T follicular helper cell (primary cell): Measurements from ENCODE around the gene ARHGAP26.
A peak's percentile ranks its signal among the peaks of the same experiment; 100 is the strongest.
"Not testable (repeated sequence)": the region's sequence is repeated elsewhere in the genome, so short reads cannot be mapped to it uniquely, and the experiment has no call there.

Source experiments
- DNase-seq: peaks from one replicate; pipeline ENCODE4 v3.0.0-alpha.2; 2020; ENCODE audit warnings: low read depth

Gene ARHGAP26

GRCh38 chr5:142981886-142982820 lies 212.0 kb downstream of the ARHGAP26 start:
- DNase-seq = no peak

GRCh38 chr5:142982821-142983200 lies 212.6 kb downstream of the ARHGAP26 start:
- DNase-seq = no peak

GRCh38 chr5:142984011-142984410 lies 213.8 kb downstream of the ARHGAP26 start:
- no peak for DNase-seq

- DNase-seq = no peak
Measured at GRCh38 chr5:142984525-142984924, 214.3 kb downstream of the ARHGAP26 start.

- not testable (repeated sequence) for DNase-seq
Measured at GRCh38 chr5:142989270-142989669, 219.1 kb downstream of the ARHGAP26 start.

GRCh38 chr5:142990073-142990472 lies 219.9 kb downstream of the ARHGAP26 start:
- DNase-seq = not testable (repeated sequence)

GRCh38 chr5:142994218-142994617 lies 224.0 kb downstream of the ARHGAP26 start:
- no peak for DNase-seq

GRCh38 chr5:142995621-142996020 lies 225.4 kb downstream of the ARHGAP26 start:
- DNase-seq = not testable (repeated sequence)

GRCh38 chr5:142997591-142997990 lies 227.4 kb downstream of the ARHGAP26 start:
- no peak for DNase-seq

GRCh38 chr5:142998316-142999020 lies 228.3 kb downstream of the ARHGAP26 start:
- DNase-seq = no peak

- DNase-seq = not testable (repeated sequence)
Measured at GRCh38 chr5:143000551-143000950, 230.4 kb downstream of the ARHGAP26 start.

GRCh38 chr5:143001764-143002351 lies 231.7 kb downstream of the ARHGAP26 start:
- no peak for DNase-seq

- DNase-seq = peak; percentile 26
Measured at GRCh38 chr5:143002459-143003327, 232.5 kb downstream of the ARHGAP26 start.

GRCh38 chr5:143003328-143003636 lies 233.1 kb downstream of the ARHGAP26 start:
- no peak for DNase-seq

GRCh38 chr5:143004361-143005145 lies 234.4 kb downstream of the ARHGAP26 start:
- DNase-seq = no peak

GRCh38 chr5:143006501-143006900 lies 236.3 kb downstream of the ARHGAP26 start:
- DNase-seq = no peak

- DNase-seq = no peak
Measured at GRCh38 chr5:143008032-143008431, 237.9 kb downstream of the ARHGAP26 start.

- DNase-seq = peak; percentile 56
Measured at GRCh38 chr5:143008809-143009521, 238.8 kb downstream of the ARHGAP26 start.

GRCh38 chr5:143010351-143010750 lies 240.2 kb downstream of the ARHGAP26 start:
- no peak for DNase-seq

GRCh38 chr5:143011585-143011984 lies 241.4 kb downstream of the ARHGAP26 start:
- DNase-seq = no peak
